AG20443 (cell line): Measurements from ENCODE around the gene RAB4B.
"Not testable (repeated sequence)": the region's sequence is repeated elsewhere in the genome, so short reads cannot be mapped to it uniquely, and the experiment has no call there.

Experiments
- DNase-seq: peaks from one replicate; pipeline ENCODE4 v3.0.0; 2012; ENCODE audit warnings: low spot score, mixed read lengths

The RAB4B gene

GRCh38 chr19:40780582-40780981, 2.5 kb downstream of the RAB4B start:
- DNase-seq, result no peak

GRCh38 chr19:40781140-40781539, 3.1 kb downstream of the RAB4B start:
- no peak for DNase-seq

- no peak for DNase-seq
Observed at GRCh38 chr19:40783711-40784110, 5.7 kb downstream of the RAB4B start.

GRCh38 chr19:40784146-40784545, 6.1 kb downstream of the RAB4B start:
- not testable (repeated sequence) for DNase-seq

- DNase-seq, result no peak
Observed at GRCh38 chr19:40785526-40785925, 7.5 kb downstream of the RAB4B start.

- DNase-seq, result no peak
Observed at GRCh38 chr19:40786060-40787037, 8.3 kb downstream of the RAB4B start.

GRCh38 chr19:40791349-40791748, 13.3 kb downstream of the RAB4B start:
- DNase-seq, result no peak

- DNase-seq, result no peak
Observed at GRCh38 chr19:40791996-40792395, 13.9 kb downstream of the RAB4B start.

GRCh38 chr19:40797166-40797962, 19.3 kb downstream of the RAB4B start:
- no peak for DNase-seq

GRCh38 chr19:40797963-40798682, 20.1 kb downstream of the RAB4B start:
- DNase-seq, result peak; percentile 79

- peak; percentile 97 for DNase-seq
Observed at GRCh38 chr19:40798683-40799557, 20.9 kb downstream of the RAB4B start, which contains the start of gene EGLN2. Gene EGLN2, plus strand, starts transcription at chr19:40799191. Its CDS starts 1,382 bp downstream, at chr19:40800573.

- DNase-seq, result peak; percentile 31
Observed at GRCh38 chr19:40799558-40800338, 21.7 kb downstream of the RAB4B start.

GRCh38 chr19:40800339-40800996, 22.4 kb downstream of the RAB4B start:
- no peak for DNase-seq

GRCh38 chr19:40800997-40801377, 22.9 kb downstream of the RAB4B start:
- no peak for DNase-seq

- no peak for DNase-seq
Observed at GRCh38 chr19:40801426-40802299, 23.6 kb downstream of the RAB4B start.

GRCh38 chr19:40802300-40803169, 24.5 kb downstream of the RAB4B start:
- DNase-seq, result no peak

GRCh38 chr19:40803170-40803856, 25.3 kb downstream of the RAB4B start:
- no peak for DNase-seq
